CD14-positive monocyte (primary cell): ENCODE measurements around the gene TPSG1. TPM values are rescaled to one million over a fixed set of nuclear protein-coding genes. Genes with fewer than 3 reads are reported as not detected.

ENCODE experiments used
- DNase-seq, 3 donors: peaks; one replicate each; pipeline ENCODE4 v3.0.0-alpha.2; 2011 to 2022
- H2AFZ ChIP-seq: 2 replicates; pipeline ENCODE4 v1.6.0; 2012; ENCODE audit warnings: mild to moderate bottlenecking, low read depth, low read length, inconsistent platforms; ENCODE audit not compliant: insufficient read depth, poor library complexity, severe bottlenecking
- H3K27ac ChIP-seq, 2 donors: 1 replicate in 1 of 2; 2 replicates in 1 of 2; pipeline ENCODE4 v1.5.1; 2012 to 2013; ENCODE audit warnings: low read length in 2 of 2, control low read depth in 1 of 2, inconsistent platforms in 1 of 2, low read depth in 1 of 2, mild to moderate bottlenecking in 1 of 2
- H3K27me3 ChIP-seq, 2 donors: one replicate each; pipeline versions ENCODE4 v1.6.0 to v1.6.1; 2011 to 2013; ENCODE audit warnings: low read length in 2 of 2; ENCODE audit not compliant: control insufficient read depth in 2 of 2, insufficient read depth in 2 of 2
- H3K36me3 ChIP-seq, 2 donors: replicated peaks in 1 of 2; 1 replicate in 1 of 2; 2 replicates in 1 of 2; pipeline versions ENCODE4 v1.5.1 to v1.6.1; 2012 to 2013; ENCODE audit warnings: low read length in 2 of 2, control low read depth in 1 of 2, inconsistent platforms in 1 of 2, mild to moderate bottlenecking in 1 of 2; ENCODE audit not compliant: insufficient read depth in 2 of 2, control insufficient read depth in 1 of 2
- H3K4me1 ChIP-seq, 2 donors: 1 replicate in 1 of 2; 2 replicates in 1 of 2; pipeline versions ENCODE4 v1.5.1 to v1.6.1; 2012 to 2013; ENCODE audit warnings: low read length in 2 of 2, control low read depth in 1 of 2, inconsistent platforms in 1 of 2, mild to moderate bottlenecking in 1 of 2, moderate library complexity in 1 of 2; ENCODE audit not compliant: insufficient read depth in 2 of 2, control insufficient read depth in 1 of 2
- H3K4me2 ChIP-seq: replicated peaks from 2 replicates; pipeline ENCODE3; 2012; ENCODE audit warnings: low read length, moderate library complexity, mild to moderate bottlenecking; ENCODE audit not compliant: poor library complexity, severe bottlenecking; ENCODE audit errors: extremely low read depth
- H3K4me3 ChIP-seq, 3 experiments: fragments of 200-600 bp in 1 of 3; sonication (generic) in 1 of 3; replicated peaks in 1 of 3; 1 replicate in 2 of 3; 2 replicates in 1 of 3; pipeline ENCODE4 v1.5.1; 2011 to 2013; ENCODE audit warnings: low read length in 3 of 3, mild to moderate bottlenecking in 3 of 3, control low read depth in 2 of 3, low read depth in 2 of 3, inconsistent platforms in 1 of 3, moderate library complexity in 1 of 3
- H3K79me2 ChIP-seq: 2 replicates; pipeline ENCODE4 v1.6.0; 2012; ENCODE audit warnings: mild to moderate bottlenecking, control low read depth, inconsistent platforms, low read length, moderate library complexity; ENCODE audit not compliant: insufficient read depth
- H3K9ac ChIP-seq: 2 replicates; pipeline ENCODE4 v1.6.0; 2017; ENCODE audit warnings: low read length, mild to moderate bottlenecking; ENCODE audit not compliant: insufficient read depth, poor library complexity, severe bottlenecking
- H3K9me3 ChIP-seq, 2 donors: replicated peaks in 1 of 2; 1 replicate in 1 of 2; 2 replicates in 1 of 2; pipeline versions ENCODE4 v1.5.1 to v1.6.1; 2012 to 2013; ENCODE audit warnings: low read length in 2 of 2, control low read depth in 1 of 2; ENCODE audit not compliant: control insufficient read depth in 1 of 2, insufficient read depth in 1 of 2
- H4K20me1 ChIP-seq: 2 replicates; pipeline ENCODE4 v1.6.0; 2012; ENCODE audit warnings: mild to moderate bottlenecking, low read length, control low read depth, moderate library complexity; ENCODE audit not compliant: insufficient read depth
- H3K27ac Mint-ChIP-seq, 7 donors: one replicate each; pipeline ENCODE4 v1.8.0; 2020; ENCODE audit warnings: mild to moderate bottlenecking in 7 of 7, mixed read lengths in 7 of 7, moderate library complexity in 6 of 7, inconsistent platforms in 2 of 7
- H3K27me3 Mint-ChIP-seq, 3 donors: one replicate each; pipeline ENCODE4 v1.8.0; 2021 to 2022; ENCODE audit warnings: low read depth in 3 of 3, mild to moderate bottlenecking in 3 of 3, mixed read lengths in 3 of 3, moderate library complexity in 3 of 3, inconsistent platforms in 1 of 3
- H3K36me3 Mint-ChIP-seq, 2 donors: one replicate each; pipeline ENCODE4 v1.8.0; 2020; ENCODE audit warnings: mixed read lengths in 2 of 2, inconsistent platforms in 1 of 2, mild to moderate bottlenecking in 1 of 2
- H3K4me1 Mint-ChIP-seq: one replicate; pipeline ENCODE4 v1.8.0; 2020; ENCODE audit warnings: mild to moderate bottlenecking, mixed read lengths
- H3K4me3 Mint-ChIP-seq, 2 donors: one replicate each; pipeline ENCODE4 v1.8.0; 2020; ENCODE audit warnings: mild to moderate bottlenecking in 2 of 2, mixed read lengths in 2 of 2, moderate library complexity in 1 of 2
- H3K9me3 Mint-ChIP-seq, 7 donors: one replicate each; pipeline ENCODE4 v1.8.0; 2020 to 2022; ENCODE audit warnings: mixed read lengths in 7 of 7, mild to moderate bottlenecking in 6 of 7, moderate library complexity in 6 of 7, inconsistent platforms in 2 of 7
- WGBS: methylation state at CpG from one replicate; pipeline ENCODE4 v1.1.5; 2013; ENCODE audit warnings: missing lambda C conversion rate; ENCODE audit not compliant: insufficient coverage; 5-methylcytosine and 5-hydroxymethylcytosine counted together
- intact Hi-C, 2 donors: fragments of 100-400 bp; cut with micrococcal nuclease; formaldehyde crosslinking; loops; one replicate each; pipeline versions ENCODE4 v1.15.0 to v1.15.1; 2023
- polyA plus RNA-seq, 3 donors: library from polyadenylated mRNA; depleted of rRNA in 1 of 3; unstranded in 2 of 3; stranded (reverse) in 1 of 3; fragments of 300-500 nt in 2 of 3; fragments of >200 nt in 1 of 3; fragmentation: Illumina TruSeq in 2 of 3; gene quantifications; 1 replicate in 2 of 3; 2 replicates in 1 of 3; pipeline ENCODE4 v1.2.3, GENCODE V29; 2012 to 2021
- TF ChIP-seq, protein P1 (sequence below): fragments of 200-600 bp; IDR thresholded peaks from one replicate; pipeline ENCODE4 v1.8.0; 2022; ENCODE audit warnings: antibody characterized with exemption, mild to moderate bottlenecking

Gene TPSG1
- polyA plus RNA-seq, 3 donors = not detected

DNA sequence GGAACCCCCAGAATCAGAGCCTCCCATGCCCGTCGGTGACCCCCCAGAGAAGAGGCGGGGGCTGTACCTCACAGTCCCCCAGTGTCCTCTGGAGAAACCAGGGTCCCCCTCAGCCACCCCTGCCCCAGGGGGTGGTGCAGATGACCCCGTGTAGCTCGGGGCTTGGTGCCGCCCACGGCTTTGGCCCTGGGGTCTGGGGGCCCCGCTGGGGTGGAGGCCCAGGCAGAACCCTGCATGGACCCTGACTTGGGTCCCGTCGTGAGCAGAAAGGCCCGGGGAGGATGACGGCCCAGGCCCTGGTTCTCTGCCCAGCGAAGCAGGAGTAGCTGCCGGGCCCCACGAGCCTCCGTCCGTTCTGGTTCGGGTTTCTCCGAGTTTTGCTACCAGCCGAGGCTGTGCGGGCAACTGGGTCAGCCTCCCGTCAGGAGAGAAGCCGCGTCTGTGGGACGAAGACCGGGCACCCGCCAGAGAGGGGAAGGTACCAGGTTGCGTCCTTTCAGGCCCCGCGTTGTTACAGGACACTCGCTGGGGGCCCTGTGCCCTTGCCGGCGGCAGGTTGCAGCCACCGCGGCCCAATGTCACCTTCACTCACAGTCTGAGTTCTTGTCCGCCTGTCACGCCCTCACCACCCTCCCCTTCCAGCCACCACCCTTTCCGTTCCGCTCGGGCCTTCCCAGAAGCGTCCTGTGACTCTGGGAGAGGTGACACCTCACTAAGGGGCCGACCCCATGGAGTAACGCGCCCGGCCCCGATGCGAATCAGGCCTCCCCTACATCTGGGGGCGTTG is 4.0 kb downstream of the TPSG1 start:
- Histone ChIP-seq H3K4me1 (no peaks in the 10 kb centered on the region), H3K36me3 (no peaks in the 10 kb centered on the region), H3K9ac (no peak overlapping the region), H3K79me2 (no peaks in the 10 kb centered on the region), H3K27me3 (no peaks in the 10 kb centered on the region), H2AFZ (no peak overlapping the region), H3K27ac (no peak overlapping the region), H3K4me3 (no peak overlapping the region), H3K4me2 (no peak overlapping the region), H4K20me1 (no peaks in the 10 kb centered on the region), H3K9me3 (no peaks in the 10 kb centered on the region)
- TF ChIP-seq, protein P1, sequence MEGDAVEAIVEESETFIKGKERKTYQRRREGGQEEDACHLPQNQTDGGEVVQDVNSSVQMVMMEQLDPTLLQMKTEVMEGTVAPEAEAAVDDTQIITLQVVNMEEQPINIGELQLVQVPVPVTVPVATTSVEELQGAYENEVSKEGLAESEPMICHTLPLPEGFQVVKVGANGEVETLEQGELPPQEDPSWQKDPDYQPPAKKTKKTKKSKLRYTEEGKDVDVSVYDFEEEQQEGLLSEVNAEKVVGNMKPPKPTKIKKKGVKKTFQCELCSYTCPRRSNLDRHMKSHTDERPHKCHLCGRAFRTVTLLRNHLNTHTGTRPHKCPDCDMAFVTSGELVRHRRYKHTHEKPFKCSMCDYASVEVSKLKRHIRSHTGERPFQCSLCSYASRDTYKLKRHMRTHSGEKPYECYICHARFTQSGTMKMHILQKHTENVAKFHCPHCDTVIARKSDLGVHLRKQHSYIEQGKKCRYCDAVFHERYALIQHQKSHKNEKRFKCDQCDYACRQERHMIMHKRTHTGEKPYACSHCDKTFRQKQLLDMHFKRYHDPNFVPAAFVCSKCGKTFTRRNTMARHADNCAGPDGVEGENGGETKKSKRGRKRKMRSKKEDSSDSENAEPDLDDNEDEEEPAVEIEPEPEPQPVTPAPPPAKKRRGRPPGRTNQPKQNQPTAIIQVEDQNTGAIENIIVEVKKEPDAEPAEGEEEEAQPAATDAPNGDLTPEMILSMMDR = no peak
- Mint-ChIP-seq H3K4me3 (no peak overlapping the region), H3K4me1 (no peaks in the 10 kb centered on the region), H3K36me3 (no peaks in the 10 kb centered on the region), H3K27ac (no peak overlapping the region), H3K27me3 (peaks cover 0 to 5% (median 0%) of the 10 kb centered on the region in 3 donors), H3K9me3 (peaks cover 0 to 2% (median 0%) of the 10 kb centered on the region in 7 donors)
- no peak for DNase-seq
- intact Hi-C loops = no loop called here
- 90% methylated on average over 41 of the region's 48 CpGs for WGBS

GRCh38 chr16:1220098-1220728 is 4.9 kb downstream of the TPSG1 start:
- Mint-ChIP-seq H3K4me1 (no peaks in the 10 kb centered on the region), H3K4me3 (no peak overlapping the region), H3K36me3 (no peaks in the 10 kb centered on the region), H3K9me3 (peaks cover 0 to 2% (median 0%) of the 10 kb centered on the region in 7 donors), H3K27me3 (peaks cover 0 to 5% (median 0%) of the 10 kb centered on the region in 3 donors), H3K27ac (no peak overlapping the region)
- no peak for DNase-seq
- H3K27me3 ChIP-seq = no peaks in the 10 kb centered on the region
- H3K9ac ChIP-seq = no peak overlapping the region
- no peaks in the 10 kb centered on the region for H3K4me1 ChIP-seq
- intact Hi-C loops = no loop called here
- H3K4me2 ChIP-seq = no peak overlapping the region
- H3K27ac ChIP-seq = no peak overlapping the region
- H2AFZ ChIP-seq = no peak overlapping the region
- no peaks in the 10 kb centered on the region for H3K9me3 ChIP-seq
- no peaks in the 10 kb centered on the region for H3K79me2 ChIP-seq
- TF ChIP-seq, protein P1 = no peak
- 94% methylated on average over 45 of the region's 55 CpGs for WGBS
- H3K36me3 ChIP-seq = no peaks in the 10 kb centered on the region
- no peaks in the 10 kb centered on the region for H4K20me1 ChIP-seq
- H3K4me3 ChIP-seq = no peak overlapping the region
